NT2/D1 (cell line): ENCODE results near the gene FCN3.

Experiments
- YY1 ChIP-seq: IDR thresholded peaks from 2 replicates; pipeline ENCODE4 v1.6.1; 2011; ENCODE audit not compliant: insufficient read length, insufficient read depth
- ZNF274 ChIP-seq: IDR thresholded peaks from 2 replicates; pipeline ENCODE4 v1.6.1; 2011; ENCODE audit warnings: mild to moderate bottlenecking, low read depth, low read length

DNA sequence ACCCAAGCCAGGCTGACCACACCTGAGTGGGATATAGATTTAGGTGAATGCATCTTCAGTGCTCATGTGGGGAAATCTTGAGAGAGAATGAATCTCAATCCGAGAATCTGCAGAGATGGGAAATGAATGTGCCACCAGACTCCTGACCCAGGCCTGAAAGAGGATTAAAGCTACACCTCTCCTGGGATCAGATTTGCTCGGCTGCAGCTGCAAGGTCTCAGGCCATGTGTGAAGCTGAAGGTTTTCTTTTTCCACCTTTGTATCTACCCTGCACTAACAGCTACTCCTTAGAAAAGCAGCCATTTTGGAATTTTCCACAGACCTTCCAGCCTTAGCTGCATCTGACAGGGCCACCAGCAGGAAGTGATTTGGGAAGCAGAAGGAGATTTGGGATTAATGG lies 36.1 kb upstream of the FCN3 start:
- no peak for TF ChIP-seq YY1
- TF ChIP-seq ZNF274: no peak
